ENCODE data around the gene MTERF1.

DNA sequence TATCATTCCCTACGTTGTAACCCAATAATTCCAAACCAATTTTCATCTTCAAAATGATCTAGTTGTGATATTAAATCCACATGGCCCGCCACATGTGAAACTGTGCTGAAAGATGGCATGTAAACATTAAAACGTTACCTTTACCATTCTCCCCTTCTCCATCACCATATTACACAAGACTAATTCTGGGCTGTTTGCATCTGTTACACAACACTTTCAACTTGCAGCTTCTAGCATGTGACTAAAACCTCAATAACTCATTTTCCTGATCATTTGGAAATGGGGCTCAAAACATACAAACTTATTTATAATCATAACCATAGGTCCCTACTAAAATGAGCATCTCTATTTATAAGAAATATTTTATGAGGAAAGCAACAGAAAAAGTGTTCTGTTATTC, 4.7 kb downstream of the MTERF1 start:
- TF ChIP-seq, protein P1, sequence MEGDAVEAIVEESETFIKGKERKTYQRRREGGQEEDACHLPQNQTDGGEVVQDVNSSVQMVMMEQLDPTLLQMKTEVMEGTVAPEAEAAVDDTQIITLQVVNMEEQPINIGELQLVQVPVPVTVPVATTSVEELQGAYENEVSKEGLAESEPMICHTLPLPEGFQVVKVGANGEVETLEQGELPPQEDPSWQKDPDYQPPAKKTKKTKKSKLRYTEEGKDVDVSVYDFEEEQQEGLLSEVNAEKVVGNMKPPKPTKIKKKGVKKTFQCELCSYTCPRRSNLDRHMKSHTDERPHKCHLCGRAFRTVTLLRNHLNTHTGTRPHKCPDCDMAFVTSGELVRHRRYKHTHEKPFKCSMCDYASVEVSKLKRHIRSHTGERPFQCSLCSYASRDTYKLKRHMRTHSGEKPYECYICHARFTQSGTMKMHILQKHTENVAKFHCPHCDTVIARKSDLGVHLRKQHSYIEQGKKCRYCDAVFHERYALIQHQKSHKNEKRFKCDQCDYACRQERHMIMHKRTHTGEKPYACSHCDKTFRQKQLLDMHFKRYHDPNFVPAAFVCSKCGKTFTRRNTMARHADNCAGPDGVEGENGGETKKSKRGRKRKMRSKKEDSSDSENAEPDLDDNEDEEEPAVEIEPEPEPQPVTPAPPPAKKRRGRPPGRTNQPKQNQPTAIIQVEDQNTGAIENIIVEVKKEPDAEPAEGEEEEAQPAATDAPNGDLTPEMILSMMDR (IDR thresholded peaks at IDR 0.05): no peak
- no peak for TF ChIP-seq POLR2A (IDR thresholded peaks at IDR 0.05)

Data from heart left ventricle (tissue), 13 donors.